ENCODE measurements around the gene ALOX5AP.

DNA sequence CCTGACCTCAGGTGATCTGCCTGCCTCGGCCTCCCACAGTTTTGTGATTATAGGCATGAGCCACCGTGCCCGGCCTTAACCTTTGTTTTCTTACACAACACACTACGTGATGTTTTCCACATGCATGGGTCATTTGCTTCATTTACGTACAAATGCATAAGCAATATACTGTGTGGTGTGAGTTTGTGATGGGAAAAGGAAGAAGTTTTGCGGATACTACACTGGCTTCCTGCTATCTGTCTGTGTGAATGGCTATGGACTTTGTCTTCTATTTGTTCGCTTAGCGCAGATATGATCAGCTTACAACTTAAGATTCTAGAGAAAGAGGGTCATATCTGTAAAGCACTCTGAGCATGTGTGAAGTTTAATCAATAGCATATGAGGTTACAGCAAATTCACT lies 5.5 kb upstream of the ALOX5AP start:
- no peak for TF ChIP-seq POLR2A (IDR thresholded peaks at IDR 0.05; ENCODE audit: low read length)
- no peak for TF ChIP-seq GATA1 (IDR thresholded peaks at IDR 0.05; ENCODE audit: low read depth, low read length)
